GM12878 (cell line): ENCODE results near the gene MAP3K1. TPM values are rescaled to one million over a fixed set of nuclear protein-coding genes. Genes with fewer than 3 reads are reported as not detected.

Source experiments
- ATF2 ChIP-seq: IDR thresholded peaks from 2 replicates; pipeline ENCODE4 v1.6.1; 2012; ENCODE audit warnings: low read length, inconsistent platforms
- BMI1 ChIP-seq: fragments of 450-650 bp; IDR thresholded peaks from 2 replicates; pipeline ENCODE4 v1.6.1; 2016; ENCODE audit warnings: mild to moderate bottlenecking, moderate library complexity, borderline replicate concordance
- EED ChIP-seq: sonication (generic); IDR thresholded peaks from 2 replicates; pipeline ENCODE4 v1.6.1; 2016; ENCODE audit warnings: antibody characterized with exemption, low read depth
- EP300 ChIP-seq, 2 experiments: fragments of 150-350 bp in 1 of 2; IDR thresholded peaks; 2 replicates each; pipeline ENCODE4 v1.6.1; 2011 to 2012; ENCODE audit warnings: low read depth in 2 of 2, low read length in 2 of 2, borderline replicate concordance in 1 of 2, improper control_type of control experiment in 1 of 2, inconsistent platforms in 1 of 2; ENCODE audit not compliant: control insufficient read depth in 1 of 2
- GATAD2B ChIP-seq: fragments of 450-650 bp; conservative IDR thresholded peaks from 2 replicates; pipeline ENCODE4 v1.6.1; 2017; ENCODE audit warnings: low read depth, mild to moderate bottlenecking, moderate library complexity
- HCFC1 ChIP-seq: fragments of 150-350 bp; IDR thresholded peaks from 2 replicates; pipeline ENCODE4 v1.6.1; 2014; ENCODE audit warnings: low read length
- IKZF2 ChIP-seq, 2 experiments: fragments of 450-650 bp; IDR thresholded peaks; 2 replicates each; pipeline ENCODE4 v1.6.1; 2017; ENCODE audit warnings: mild to moderate bottlenecking in 2 of 2, moderate library complexity in 2 of 2
- JUNB ChIP-seq: IDR thresholded peaks from 2 replicates; pipeline ENCODE4 v1.6.1; 2016; ENCODE audit warnings: antibody characterized with exemption, mild to moderate bottlenecking
- LARP7 ChIP-seq: fragments of 450-650 bp; IDR thresholded peaks from 2 replicates; pipeline ENCODE4 v1.6.1; 2017; ENCODE audit warnings: mild to moderate bottlenecking
- MTA3 ChIP-seq: IDR thresholded peaks from 2 replicates; pipeline ENCODE4 v1.6.1; 2012; ENCODE audit warnings: low read length, inconsistent platforms, borderline replicate concordance
- NFIC ChIP-seq: IDR thresholded peaks from 2 replicates; pipeline ENCODE4 v1.6.1; 2012; ENCODE audit warnings: low read depth, mild to moderate bottlenecking, inconsistent platforms, low read length, moderate library complexity
- NR2C1 ChIP-seq: fragments of 450-650 bp; IDR thresholded peaks from 2 replicates; pipeline ENCODE4 v1.6.1; 2017; ENCODE audit warnings: antibody characterized with exemption, mild to moderate bottlenecking, moderate library complexity
- NR2C2 ChIP-seq: IDR thresholded peaks from 2 replicates; pipeline ENCODE4 v1.6.1; 2011; ENCODE audit warnings: borderline replicate concordance, low read depth; ENCODE audit not compliant: control insufficient read depth, insufficient read length
- TCF7 ChIP-seq: IDR thresholded peaks from 2 replicates; pipeline ENCODE4 v1.6.1; 2014; ENCODE audit warnings: antibody characterized with exemption, borderline replicate concordance
- ZNF24 ChIP-seq: fragments of 450-650 bp; IDR thresholded peaks from 2 replicates; pipeline ENCODE4 v1.6.1; 2017; ENCODE audit warnings: antibody characterized with exemption, mild to moderate bottlenecking
- polyA plus RNA-seq, 11 experiments: library from polyadenylated mRNA; depleted of rRNA in 4 of 11; unstranded in 6 of 11; stranded (reverse) in 5 of 11; fragments of >200 nt; fragmentation: Nextera tagmentation in 4 of 11; fragmentation: Illumina TruSeq in 1 of 11; extraction: Ambion mirVana in 4 of 11; extraction: Trizol in 1 of 11; gene quantifications; 1 replicate in 1 of 11; 2 replicates in 10 of 11; pipeline versions ENCODE4 v1.2.1 to v1.2.3, GENCODE V29; 2011 to 2016; ENCODE audit warnings: inconsistent platforms in 2 of 11, missing spikeins in 2 of 11, low read depth in 1 of 11
- total RNA-seq, 4 experiments: library from RNA; depleted of rRNA in 3 of 4; stranded (reverse); fragments of >200 nt in 3 of 4; fragmentation: Illumina TruSeq in 1 of 4; extraction: Trizol in 1 of 4; gene quantifications; 2 replicates each; pipeline versions ENCODE4 v1.2.1 to v1.2.3, GENCODE V29; 2013 to 2021

The MAP3K1 gene
- total and polyA plus RNA-seq, 10 of the 15 experiments (the other 5 are each of a cell fraction or from before 2014, with no cell fraction given): 7.5 to 24.6 (median 12.6) TPM

GRCh38 chr5:56813302-56813701 lies 2.0 kb upstream of the MAP3K1 start (continued):
- TF ChIP-seq BMI1 (0 out of 2 replicates have a peak, but pooled peaks have one; percentile 21), HCFC1 (no peak), MTA3 (0 out of 2 replicates have a peak, but pooled peaks have one; percentile 19), NR2C2 (no peak), IKZF2 (IDR thresholded peaks at IDR 0.05) (peak; percentile 86 to 89), NR2C1 (no peak), NFIC (peak; percentile 75), TCF7 (peak; percentile 88), ZNF24 (no peak), ATF2 (peak; percentile 30; the same call in 1 of the 2 replicates), JUNB (peak; percentile 75), LARP7 (no peak), EED (peak; percentile 90), GATAD2B (no peak), EP300 (IDR thresholded peaks at IDR 0.05; ENCODE audit: borderline replicate concordance in 1 of 2, control insufficient read depth in 1 of 2, low read depth in 2 of 2, low read length in 2 of 2) (peak; percentile 6 to 60; a peak in 2 of 4 replicates)
